Astrocyte (in vitro differentiated cells and primary cell): ENCODE data around the gene TICAM2. TPM values are rescaled to one million over a fixed set of nuclear protein-coding genes. Genes with fewer than 3 reads are reported as not detected.

Source experiments
- DNase-seq: peaks from one replicate; pipeline ENCODE4 v3.0.0-alpha.2; 2010; ENCODE audit warnings: low read depth
- FAIRE-seq: peaks from 2 replicates; lab custom pipeline; 2011; peaks lifted over from hg19 to GRCh38; lab: Jason Lieb, UNC
- H2AFZ ChIP-seq: 2 replicates; pipeline ENCODE4 v1.6.0; 2012; ENCODE audit warnings: low read depth, low read length, inconsistent platforms
- H3K27ac ChIP-seq: 2 replicates; pipeline ENCODE4 v1.5.1; 2011; ENCODE audit warnings: low read depth, low read length, inconsistent platforms
- H3K27me3 ChIP-seq: 2 replicates; pipeline ENCODE4 v1.6.0; 2011; ENCODE audit warnings: low read length, inconsistent platforms; ENCODE audit not compliant: insufficient read depth
- H3K36me3 ChIP-seq: 2 replicates; pipeline ENCODE4 v1.5.1; 2011; ENCODE audit warnings: low read length, inconsistent platforms; ENCODE audit not compliant: insufficient read depth
- H3K4me1 ChIP-seq: 2 replicates; pipeline ENCODE4 v1.5.1; 2011; ENCODE audit warnings: low read length, inconsistent platforms; ENCODE audit not compliant: insufficient read depth
- H3K4me2 ChIP-seq: 2 replicates; pipeline ENCODE4 v1.6.0; 2012; ENCODE audit warnings: low read length, inconsistent platforms
- H3K4me3 ChIP-seq: 2 replicates; pipeline ENCODE4 v1.5.1; 2011; ENCODE audit warnings: low read depth, mild to moderate bottlenecking, low read length, inconsistent platforms; ENCODE audit not compliant: insufficient read depth
- H3K79me2 ChIP-seq: 2 replicates; pipeline ENCODE4 v1.6.0; 2012; ENCODE audit warnings: mild to moderate bottlenecking, low read length, inconsistent platforms; ENCODE audit not compliant: insufficient read depth
- H3K9ac ChIP-seq: 2 replicates; pipeline ENCODE4 v1.6.0; 2012; ENCODE audit warnings: mild to moderate bottlenecking, low read length, inconsistent platforms
- H3K9me3 ChIP-seq: 2 replicates; pipeline ENCODE4 v1.5.1; 2012; ENCODE audit warnings: low read depth, mild to moderate bottlenecking, low read length, inconsistent platforms; ENCODE audit not compliant: insufficient read depth
- H4K20me1 ChIP-seq: 2 replicates; pipeline ENCODE4 v1.6.0; 2012; ENCODE audit warnings: low read length, inconsistent platforms; ENCODE audit not compliant: insufficient read depth
- H3K27ac Mint-ChIP-seq: one replicate; pipeline ENCODE4 v1.8.0; 2021; ENCODE audit warnings: mild to moderate bottlenecking, mixed read lengths; ENCODE audit not compliant: unreplicated experiment
- H3K27me3 Mint-ChIP-seq: one replicate; pipeline ENCODE4 v1.8.0; 2021; ENCODE audit warnings: low read depth, mixed read lengths; ENCODE audit not compliant: unreplicated experiment
- H3K36me3 Mint-ChIP-seq: one replicate; pipeline ENCODE4 v1.8.0; 2021; ENCODE audit warnings: low read depth, mixed read lengths; ENCODE audit not compliant: unreplicated experiment
- H3K4me1 Mint-ChIP-seq: one replicate; pipeline ENCODE4 v1.8.0; 2021; ENCODE audit warnings: low read depth, mixed read lengths; ENCODE audit not compliant: unreplicated experiment
- H3K4me3 Mint-ChIP-seq: one replicate; pipeline ENCODE4 v1.8.0; 2021; ENCODE audit warnings: mild to moderate bottlenecking, moderate library complexity, mixed read lengths; ENCODE audit not compliant: unreplicated experiment
- H3K9me3 Mint-ChIP-seq: one replicate; pipeline ENCODE4 v1.8.0; 2021; ENCODE audit warnings: mild to moderate bottlenecking, mixed read lengths; ENCODE audit not compliant: unreplicated experiment
- CTCF ChIP-seq: IDR thresholded peaks from 2 replicates; pipeline ENCODE4 v1.5.1; 2011; ENCODE audit warnings: low read depth, mild to moderate bottlenecking, inconsistent platforms, low read length, moderate library complexity; ENCODE audit not compliant: insufficient read depth
- EZH2 ChIP-seq: IDR thresholded peaks from 2 replicates; pipeline ENCODE4 v1.6.1; 2012; ENCODE audit warnings: mild to moderate bottlenecking, low read length, inconsistent platforms; ENCODE audit not compliant: insufficient read depth
- total RNA-seq: library from RNA; stranded (reverse); gene quantifications from 2 replicates; pipeline ENCODE4 v1.2.1, GENCODE V29; 2021

The TICAM2 gene
- total RNA-seq, 1 donor from 2014 or later = 6.8 TPM

- peaks cover 42% of the 10 kb centered on the region for H4K20me1 ChIP-seq
- peaks cover 11% of the 10 kb centered on the region for H3K4me1 ChIP-seq
- peaks cover 55% of the 10 kb centered on the region for H3K79me2 ChIP-seq
- Mint-ChIP-seq H3K4me1 (peaks cover 15% of the 10 kb centered on the region), H3K27me3 (no peaks in the 10 kb centered on the region), H3K4me3 (peak within 1 kb of the TSS; percentile 95), H3K27ac (peak within 1 kb of the TSS; percentile 99), H3K9me3 (no peaks in the 10 kb centered on the region), H3K36me3 (no peaks in the 10 kb centered on the region)
- H3K4me2 ChIP-seq = peak within 1 kb of the TSS; percentile 98
- H3K27me3 ChIP-seq = no peaks in the 10 kb centered on the region
- peak; percentile 94 for DNase-seq
- H3K4me3 ChIP-seq = peak within 1 kb of the TSS; percentile 96
- peak within 1 kb of the TSS; percentile 99 for H3K9ac ChIP-seq
- FAIRE-seq = no peak
- no peaks in the 10 kb centered on the region for H3K36me3 ChIP-seq
- peak within 1 kb of the TSS; percentile 97 for H3K27ac ChIP-seq
- H3K9me3 ChIP-seq = no peaks in the 10 kb centered on the region
- H2AFZ ChIP-seq = peak within 1 kb of the TSS; percentile 91
- TF ChIP-seq CTCF (no peak), EZH2 (no peak)
These were observed 23.5 kb upstream of the TICAM2 start, which contains the start of gene TMED7 for GRCh38 chr5:115625579-115626444. Gene TMED7 (minus strand): TSS chr5:115626036. CDS start chr5:115625792, 244 bp downstream.

GRCh38 chr5:115624994-115625393 is 22.7 kb upstream of the TICAM2 start:
- no peak overlapping the region for H2AFZ ChIP-seq
- Mint-ChIP-seq H3K27ac (peak overlapping the region; percentile 82), H3K36me3 (no peaks in the 10 kb centered on the region), H3K27me3 (no peaks in the 10 kb centered on the region), H3K4me1 (peaks cover 15% of the 10 kb centered on the region), H3K4me3 (no peak overlapping the region), H3K9me3 (no peaks in the 10 kb centered on the region)
- H3K4me1 ChIP-seq = peaks cover 11% of the 10 kb centered on the region
- peaks cover 2% of the 10 kb centered on the region for H3K36me3 ChIP-seq
- peak overlapping the region; percentile 97 for H3K27ac ChIP-seq
- no peaks in the 10 kb centered on the region for H3K27me3 ChIP-seq
- no peak for FAIRE-seq
- H3K4me3 ChIP-seq = peak overlapping the region; percentile 96
- peak overlapping the region; percentile 98 for H3K4me2 ChIP-seq
- peak overlapping the region; percentile 99 for H3K9ac ChIP-seq
- TF ChIP-seq CTCF (no peak), EZH2 (no peak)
- no peak for DNase-seq
- H3K79me2 ChIP-seq = peaks cover 63% of the 10 kb centered on the region
- no peaks in the 10 kb centered on the region for H3K9me3 ChIP-seq
- H4K20me1 ChIP-seq = peaks cover 47% of the 10 kb centered on the region
